Vagina (tissue), 2 donors: Measurements from ENCODE around the gene PIK3R4. TPM values are rescaled to one million over a fixed set of nuclear protein-coding genes. Genes with fewer than 3 reads are reported as not detected.

Experiments used
- DNase-seq, 2 donors: peaks; one replicate each; pipeline ENCODE4 v3.0.0-alpha.2; 2017; ENCODE audit errors: extremely low spot score in 2 of 2
- H3K27ac ChIP-seq: fragments of 200-600 bp; sonication (generic); one replicate; pipeline ENCODE4 v1.5.1; 2019
- H3K27me3 ChIP-seq: fragments of 200-600 bp; sonication (generic); one replicate; pipeline ENCODE4 v1.5.1; 2019
- H3K36me3 ChIP-seq, 2 donors: fragments of 200-600 bp; sonication (generic); one replicate each; pipeline ENCODE4 v1.5.1; 2017 to 2019
- H3K4me1 ChIP-seq: fragments of 200-600 bp; sonication (generic); one replicate; pipeline ENCODE4 v1.5.1; 2019
- H3K4me3 ChIP-seq, 2 donors: fragments of 200-600 bp; sonication (generic); 1 replicate in 1 of 2; 2 replicates in 1 of 2; pipeline ENCODE4 v1.5.1; 2016 to 2019
- H3K9me3 ChIP-seq: fragments of 200-600 bp; sonication (generic); one replicate; pipeline ENCODE4 v1.5.1; 2019
- POLR2A ChIP-seq, 2 donors: fragments of 450-650 bp; IDR thresholded peaks; one replicate each; pipeline ENCODE4 v1.6.1; 2017; ENCODE audit warnings: antibody characterized with exemption in 2 of 2, mild to moderate bottlenecking in 2 of 2, moderate library complexity in 2 of 2
- POLR2AphosphoS5 ChIP-seq, 2 donors: sonication (generic); formaldehyde crosslinking; IDR thresholded peaks; one replicate each; pipeline ENCODE4 v1.9.0; 2017; ENCODE audit warnings: antibody characterized with exemption in 2 of 2, mild to moderate bottlenecking in 2 of 2, low read depth in 1 of 2; ENCODE audit not compliant: insufficient read depth in 1 of 2
- intact Hi-C: fragments of 100-400 bp; cut with DNase I; formaldehyde crosslinking; loops from one replicate; pipeline ENCODE4 v1.15.1; 2023
- total RNA-seq: library from RNA; depleted of rRNA; stranded (reverse); fragments of >200 nt; gene quantifications from one replicate; pipeline ENCODE4 v1.2.3, GENCODE V29; 2016
- TF ChIP-seq, protein P1 (sequence below), 3 experiments: fragments of 450-650 bp in 2 of 3; fragments of 200-600 bp in 1 of 3; sonication (generic) in 1 of 3; IDR thresholded peaks; one replicate each; pipeline ENCODE4 v1.5.1; 2017 to 2019; ENCODE audit warnings: antibody characterized with exemption in 3 of 3, mild to moderate bottlenecking in 2 of 3, moderate library complexity in 2 of 3

Gene PIK3R4
- total RNA-seq, 1 donor from 2014 or later, result 20.6 TPM

DNA sequence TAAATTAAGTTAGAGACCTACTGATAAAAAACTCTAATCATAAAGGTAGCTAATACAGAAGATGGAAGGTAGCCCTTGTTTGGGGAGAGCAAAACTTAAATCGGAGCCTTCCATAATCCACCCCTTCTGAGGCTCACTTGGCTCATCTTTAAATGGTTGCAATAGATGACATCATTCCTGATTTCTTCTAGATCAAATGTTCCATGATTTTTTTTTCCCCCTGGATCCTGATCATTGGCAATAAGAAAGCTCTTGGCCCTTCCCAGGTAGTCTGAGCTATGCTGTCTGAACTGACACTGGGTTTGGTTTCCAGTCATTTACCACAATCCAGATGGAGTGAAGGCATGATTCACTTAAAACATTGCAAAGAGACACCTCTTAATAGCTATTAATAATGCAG is 92.5 kb downstream of the PIK3R4 start:
- intact Hi-C loops, result no loop called here
- Histone ChIP-seq H3K4me1 (peaks cover 6% of the 10 kb centered on the region), H3K36me3 (peaks cover 0 to 2% of the 10 kb centered on the region in 2 donors), H3K27me3 (no peaks in the 10 kb centered on the region), H3K27ac (no peak overlapping the region), H3K9me3 (no peaks in the 10 kb centered on the region), H3K4me3 (no peak overlapping the region)
- no peak for DNase-seq
- TF ChIP-seq POLR2A (IDR thresholded peaks at IDR 0.05), result no peak

DNA sequence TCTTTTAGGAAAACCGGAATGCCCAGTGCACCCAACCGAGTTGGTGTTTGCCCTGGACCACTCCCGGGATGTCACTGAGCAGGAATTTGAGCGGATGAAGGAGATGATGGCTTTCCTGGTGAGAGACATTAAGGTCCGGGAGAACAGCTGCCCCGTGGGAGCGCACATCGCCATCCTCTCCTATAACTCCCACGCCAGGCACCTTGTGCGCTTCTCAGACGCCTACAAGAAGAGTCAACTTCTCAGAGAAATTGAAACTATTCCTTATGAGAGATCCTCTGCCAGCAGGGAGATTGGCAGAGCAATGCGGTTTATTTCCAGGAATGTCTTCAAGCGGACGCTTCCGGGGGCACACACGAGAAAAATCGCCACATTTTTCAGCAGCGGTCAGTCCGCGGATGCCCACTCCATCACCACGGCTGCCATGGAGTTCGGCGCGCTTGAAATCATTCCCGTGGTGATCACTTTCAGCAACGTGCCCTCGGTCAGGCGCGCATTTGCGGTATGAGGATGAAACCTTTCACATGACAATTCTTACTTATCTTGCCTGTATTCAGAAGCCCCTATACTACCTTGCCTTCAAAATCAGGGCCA is 97.5 kb downstream of the PIK3R4 start:
- no peak overlapping the region for H3K27ac ChIP-seq
- no peaks in the 10 kb centered on the region for H3K36me3 ChIP-seq
- no peaks in the 10 kb centered on the region for H3K27me3 ChIP-seq
- no peaks in the 10 kb centered on the region for H3K9me3 ChIP-seq
- intact Hi-C loops, result no loop called here
- no peaks in the 10 kb centered on the region for H3K4me1 ChIP-seq
- DNase-seq, result no peak
- H3K4me3 ChIP-seq, result no peak overlapping the region
- TF ChIP-seq POLR2AphosphoS5 (IDR thresholded peaks at IDR 0.05; ENCODE audit: insufficient read depth in 1 of 2, low read depth in 1 of 2) (no peak), POLR2A (IDR thresholded peaks at IDR 0.05) (no peak)
- TF ChIP-seq, protein P1, sequence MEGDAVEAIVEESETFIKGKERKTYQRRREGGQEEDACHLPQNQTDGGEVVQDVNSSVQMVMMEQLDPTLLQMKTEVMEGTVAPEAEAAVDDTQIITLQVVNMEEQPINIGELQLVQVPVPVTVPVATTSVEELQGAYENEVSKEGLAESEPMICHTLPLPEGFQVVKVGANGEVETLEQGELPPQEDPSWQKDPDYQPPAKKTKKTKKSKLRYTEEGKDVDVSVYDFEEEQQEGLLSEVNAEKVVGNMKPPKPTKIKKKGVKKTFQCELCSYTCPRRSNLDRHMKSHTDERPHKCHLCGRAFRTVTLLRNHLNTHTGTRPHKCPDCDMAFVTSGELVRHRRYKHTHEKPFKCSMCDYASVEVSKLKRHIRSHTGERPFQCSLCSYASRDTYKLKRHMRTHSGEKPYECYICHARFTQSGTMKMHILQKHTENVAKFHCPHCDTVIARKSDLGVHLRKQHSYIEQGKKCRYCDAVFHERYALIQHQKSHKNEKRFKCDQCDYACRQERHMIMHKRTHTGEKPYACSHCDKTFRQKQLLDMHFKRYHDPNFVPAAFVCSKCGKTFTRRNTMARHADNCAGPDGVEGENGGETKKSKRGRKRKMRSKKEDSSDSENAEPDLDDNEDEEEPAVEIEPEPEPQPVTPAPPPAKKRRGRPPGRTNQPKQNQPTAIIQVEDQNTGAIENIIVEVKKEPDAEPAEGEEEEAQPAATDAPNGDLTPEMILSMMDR (IDR thresholded peaks at IDR 0.05), result no peak

DNA sequence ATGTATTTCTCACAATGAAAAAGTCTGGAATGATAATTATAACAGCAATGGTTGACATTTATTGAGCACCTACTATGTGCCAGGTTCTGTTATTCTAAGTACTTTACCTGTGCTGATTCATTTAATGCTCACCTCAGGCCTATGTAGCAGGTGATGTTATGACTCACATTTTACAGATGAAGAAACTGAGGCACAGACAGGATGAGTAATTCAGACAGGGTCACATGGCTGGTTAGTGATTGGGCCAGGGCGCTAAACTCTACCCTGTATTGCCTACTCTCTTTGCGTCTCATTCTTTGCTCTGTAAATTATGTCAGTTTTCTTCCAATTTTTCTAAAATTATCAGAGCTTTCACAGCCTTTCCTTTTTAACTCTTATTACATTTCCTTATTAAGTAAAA is 98.3 kb downstream of the PIK3R4 start:
- H3K4me1 ChIP-seq, result no peaks in the 10 kb centered on the region
- TF ChIP-seq POLR2A (IDR thresholded peaks at IDR 0.05) (no peak), POLR2AphosphoS5 (IDR thresholded peaks at IDR 0.05; ENCODE audit: insufficient read depth in 1 of 2, low read depth in 1 of 2) (no peak)
- TF ChIP-seq, protein P1 (IDR thresholded peaks at IDR 0.05), result no peak
- H3K9me3 ChIP-seq, result no peaks in the 10 kb centered on the region
- no peak overlapping the region for H3K4me3 ChIP-seq
- no peak overlapping the region for H3K27ac ChIP-seq
- intact Hi-C loops, result no loop called here
- H3K36me3 ChIP-seq, result no peaks in the 10 kb centered on the region
- H3K27me3 ChIP-seq, result no peaks in the 10 kb centered on the region
- DNase-seq, result no peak

DNA sequence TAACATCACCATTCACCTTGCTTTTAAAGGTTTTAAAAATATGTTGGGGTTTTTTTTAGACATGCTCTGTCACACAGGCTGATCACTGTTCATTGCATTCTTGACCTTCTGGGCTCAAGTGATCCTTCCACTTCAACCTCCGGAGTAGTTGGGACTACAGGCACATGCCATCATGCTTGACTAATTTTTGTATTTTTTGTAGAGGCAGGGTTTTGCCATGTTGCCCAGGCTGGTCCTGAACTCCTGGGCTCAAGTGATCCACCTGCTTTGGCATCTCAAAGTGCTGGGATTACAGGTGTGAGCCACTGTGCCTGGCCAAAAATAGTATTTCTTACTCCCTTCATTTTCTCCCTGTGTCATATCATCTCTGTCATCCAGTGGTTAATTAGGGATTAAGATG is 101.4 kb downstream of the PIK3R4 start:
- DNase-seq, result no peak
- no peaks in the 10 kb centered on the region for H3K4me1 ChIP-seq
- H3K27me3 ChIP-seq, result no peaks in the 10 kb centered on the region
- no peak overlapping the region for H3K4me3 ChIP-seq
- H3K27ac ChIP-seq, result no peak overlapping the region
- H3K9me3 ChIP-seq, result no peaks in the 10 kb centered on the region
- no peaks in the 10 kb centered on the region for H3K36me3 ChIP-seq
- intact Hi-C loops, result no loop called here
- no peak for TF ChIP-seq POLR2A (IDR thresholded peaks at IDR 0.05)
- TF ChIP-seq, protein P1 (IDR thresholded peaks at IDR 0.05), result no peak
- TF ChIP-seq POLR2AphosphoS5 (IDR thresholded peaks at IDR 0.05; ENCODE audit: insufficient read depth in 1 of 2, low read depth in 1 of 2), result no peak

DNA sequence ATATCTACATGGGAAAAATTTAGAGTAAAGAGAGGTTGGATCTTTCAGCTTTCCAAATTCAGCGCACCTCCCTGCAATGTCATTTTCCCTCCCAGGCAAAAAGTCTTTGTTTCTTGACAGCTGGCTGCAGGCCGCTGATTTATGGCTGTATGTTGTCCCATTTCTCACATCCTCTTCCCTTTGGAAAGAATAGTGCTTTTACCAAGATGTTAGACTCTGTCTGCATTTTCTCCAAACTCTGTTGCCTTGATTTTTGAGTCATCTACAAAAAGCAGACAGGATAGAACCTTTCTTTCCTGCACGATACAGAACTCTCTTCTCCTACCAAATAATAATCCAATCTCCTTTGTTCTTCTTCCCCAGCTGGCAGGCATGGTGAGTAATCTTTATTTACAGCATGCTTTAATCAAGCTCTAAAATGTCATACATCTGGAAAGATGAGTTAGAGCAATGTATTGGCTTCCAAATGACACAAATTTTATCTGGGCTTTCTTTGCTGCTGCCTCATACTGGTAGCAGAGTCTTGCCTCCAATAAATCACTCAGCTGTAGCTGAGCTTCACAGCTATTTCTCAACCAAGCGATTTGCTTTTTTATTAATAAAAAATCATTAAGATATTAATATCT is 101.9 kb downstream of the PIK3R4 start:
- Histone ChIP-seq H3K9me3 (no peaks in the 10 kb centered on the region), H3K4me3 (no peak overlapping the region), H3K36me3 (no peaks in the 10 kb centered on the region), H3K4me1 (no peaks in the 10 kb centered on the region), H3K27me3 (no peaks in the 10 kb centered on the region), H3K27ac (no peak overlapping the region)
- TF ChIP-seq, protein P1 (IDR thresholded peaks at IDR 0.05), result no peak
- TF ChIP-seq POLR2AphosphoS5 (IDR thresholded peaks at IDR 0.05; ENCODE audit: insufficient read depth in 1 of 2, low read depth in 1 of 2) (no peak), POLR2A (IDR thresholded peaks at IDR 0.05) (no peak)
- intact Hi-C loops, result no loop called here
- no peak for DNase-seq
